ENCODE results near the gene FIGLA. TPM values are rescaled to one million over a fixed set of nuclear protein-coding genes. Genes with fewer than 3 reads are reported as not detected.

FIGLA gene
- total RNA-seq, 4 donors from 2014 or later: not detected

GRCh38 chr2:70753902-70754301 is 36.5 kb downstream of the FIGLA start:
- ATAC-seq (ENCODE audit: low FRiP score) (no peak), DNase-seq (ENCODE audit: low spot score) (no peak)
- no peak for TF ChIP-seq CTCF (IDR thresholded peaks at IDR 0.05)

- ATAC-seq (ENCODE audit: low FRiP score) (no peak), DNase-seq (ENCODE audit: low spot score) (no peak)
- no peak for TF ChIP-seq CTCF (IDR thresholded peaks at IDR 0.05)
Measured at GRCh38 chr2:70753031-70753430, 37.4 kb downstream of the FIGLA start.

DNA sequence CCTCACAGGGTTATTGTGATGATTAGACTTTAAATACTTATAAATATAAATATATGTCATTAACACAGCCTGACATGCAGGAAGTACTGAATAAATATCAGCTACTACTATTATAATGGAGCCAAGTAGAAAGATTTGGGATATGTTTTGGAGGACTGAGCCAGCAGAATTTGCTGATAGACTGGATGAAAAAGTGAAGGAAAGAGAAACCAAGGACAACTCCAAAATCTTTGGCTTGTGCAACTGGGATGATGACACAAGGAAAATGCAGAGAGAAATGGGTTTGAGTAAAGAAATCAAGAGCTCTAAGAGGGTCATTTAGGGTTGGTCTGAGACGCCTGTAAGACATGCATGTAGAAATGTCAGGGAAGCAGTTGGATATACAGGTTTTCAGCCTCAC is 38.0 kb downstream of the FIGLA start:
- no peak for TF ChIP-seq CTCF (IDR thresholded peaks at IDR 0.05)
- DNase-seq (ENCODE audit: low spot score): no peak
- no peak for ATAC-seq (ENCODE audit: low FRiP score)

GRCh38 chr2:70751881-70752280 is 38.6 kb downstream of the FIGLA start:
- DNase-seq (ENCODE audit: low spot score) (no peak), ATAC-seq (ENCODE audit: low FRiP score) (no peak)
- no peak for TF ChIP-seq CTCF (IDR thresholded peaks at IDR 0.05)

- ATAC-seq (ENCODE audit: low FRiP score) (no peak), DNase-seq (ENCODE audit: low spot score) (no peak)
- no peak for TF ChIP-seq CTCF (IDR thresholded peaks at IDR 0.05)
Measured at GRCh38 chr2:70750320-70750719, 40.1 kb downstream of the FIGLA start.

DNA sequence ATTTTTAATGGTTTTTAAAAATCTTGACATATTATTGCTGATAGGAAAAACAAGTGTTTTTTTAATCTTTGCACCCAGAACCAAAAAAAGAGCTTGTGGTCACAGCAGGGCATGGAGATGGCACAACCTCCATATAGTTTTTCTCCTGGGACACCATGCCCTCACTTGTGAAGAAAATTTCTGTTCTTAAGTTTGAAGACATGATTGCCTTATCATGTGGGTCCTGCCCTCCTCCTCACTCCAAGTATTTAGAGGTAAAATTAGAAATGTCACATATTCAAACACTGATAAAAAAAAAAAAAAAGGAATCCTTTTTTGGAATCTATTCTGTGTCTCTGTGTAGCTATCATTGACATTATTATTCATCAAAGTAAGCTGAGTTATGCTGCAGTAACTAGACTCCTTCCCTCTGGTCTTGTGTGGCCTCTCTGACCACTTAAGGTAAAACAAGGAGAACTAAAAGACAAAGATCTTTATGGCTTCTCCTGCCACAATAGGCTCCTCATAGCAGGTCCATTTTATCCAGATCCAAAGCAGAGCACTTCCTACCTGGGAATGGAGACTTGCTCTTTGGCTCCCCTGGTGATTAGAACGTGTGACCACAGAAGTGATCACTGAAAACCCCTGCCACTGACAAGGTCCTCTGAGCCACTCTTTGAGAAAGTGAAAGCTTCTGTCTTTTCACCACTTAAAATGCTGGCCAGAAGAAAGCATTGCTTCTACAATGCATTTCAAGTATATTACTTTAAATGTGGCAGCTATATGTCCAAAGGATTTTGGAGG is 42.2 kb downstream of the FIGLA start:
- ATAC-seq (ENCODE audit: low FRiP score): no peak
- TF ChIP-seq CTCF (IDR thresholded peaks at IDR 0.05): no peak
- no peak for DNase-seq (ENCODE audit: low spot score)

GRCh38 chr2:70747284-70747683 is 43.2 kb downstream of the FIGLA start:
- TF ChIP-seq CTCF (IDR thresholded peaks at IDR 0.05): no peak
- ATAC-seq (ENCODE audit: low FRiP score): no peak
- DNase-seq (ENCODE audit: low spot score): no peak
